Trophoblast cell (in vitro differentiated cells and primary cell): ENCODE data around the gene SELENOI.
A peak's percentile ranks its signal among the peaks of the same experiment; 100 is the strongest.
"Not testable (repeated sequence)": the region's sequence is repeated elsewhere in the genome, so short reads cannot be mapped to it uniquely, and the experiment has no call there.

Experiments
- DNase-seq, 2 donors: peaks; one replicate each; pipeline ENCODE4 v3.0.0-alpha.2; 2016
- H2AFZ ChIP-seq: 2 replicates; pipeline ENCODE4 v1.6.1; 2013; ENCODE audit warnings: low read length, moderate library complexity, mild to moderate bottlenecking; ENCODE audit not compliant: insufficient read depth, poor library complexity
- H2AK5ac ChIP-seq: 2 replicates; pipeline ENCODE4 v1.6.1; 2013; ENCODE audit warnings: mild to moderate bottlenecking, low read length
- H2BK120ac ChIP-seq: 2 replicates; pipeline ENCODE4 v1.6.1; 2013; ENCODE audit warnings: low read length, mild to moderate bottlenecking, moderate library complexity; ENCODE audit not compliant: insufficient read depth, poor library complexity
- H2BK12ac ChIP-seq: 2 replicates; pipeline ENCODE4 v1.6.1; 2013; ENCODE audit warnings: mild to moderate bottlenecking, low read length, moderate library complexity
- H2BK5ac ChIP-seq: 2 replicates; pipeline ENCODE4 v1.6.1; 2013; ENCODE audit warnings: low read length, low read depth, moderate library complexity, mild to moderate bottlenecking; ENCODE audit not compliant: poor library complexity
- H3K14ac ChIP-seq: 2 replicates; pipeline ENCODE4 v1.6.1; 2013; ENCODE audit warnings: mild to moderate bottlenecking, low read length
- H3K18ac ChIP-seq: 2 replicates; pipeline ENCODE4 v1.6.1; 2013; ENCODE audit warnings: mild to moderate bottlenecking, low read length
- H3K23ac ChIP-seq: 2 replicates; pipeline ENCODE4 v1.6.1; 2013; ENCODE audit warnings: low read length
- H3K27ac ChIP-seq: 2 replicates; pipeline ENCODE4 v1.5.1; 2013; ENCODE audit warnings: low read depth, mild to moderate bottlenecking, inconsistent platforms, low read length, moderate library complexity
- H3K27me3 ChIP-seq: 2 replicates; pipeline ENCODE4 v1.6.1; 2013; ENCODE audit warnings: inconsistent platforms, mild to moderate bottlenecking, low read length, moderate library complexity; ENCODE audit not compliant: insufficient read depth
- H3K36me3 ChIP-seq, 2 experiments: 1 replicate in 1 of 2; 2 replicates in 1 of 2; pipeline ENCODE4 v1.6.1; 2013; ENCODE audit warnings: low read length in 2 of 2, mild to moderate bottlenecking in 2 of 2, moderate library complexity in 1 of 2; ENCODE audit not compliant: insufficient read depth in 2 of 2, control insufficient read depth in 1 of 2
- H3K4ac ChIP-seq: 2 replicates; pipeline ENCODE4 v1.6.1; 2013; ENCODE audit warnings: low read depth, mild to moderate bottlenecking, low read length, moderate library complexity
- H3K4me1 ChIP-seq, 2 experiments: 1 replicate in 1 of 2; 2 replicates in 1 of 2; pipeline ENCODE4 v1.6.1; 2013; ENCODE audit warnings: low read length in 2 of 2, mild to moderate bottlenecking in 2 of 2, moderate library complexity in 1 of 2; ENCODE audit not compliant: insufficient read depth in 2 of 2, control insufficient read depth in 1 of 2
- H3K4me2 ChIP-seq: 2 replicates; pipeline ENCODE4 v1.6.1; 2013; ENCODE audit warnings: inconsistent platforms, mild to moderate bottlenecking, low read length, moderate library complexity
- H3K4me3 ChIP-seq: 2 replicates; pipeline ENCODE4 v1.5.1; 2013; ENCODE audit warnings: mild to moderate bottlenecking, low read depth, low read length, inconsistent platforms
- H3K79me1 ChIP-seq: one replicate; pipeline ENCODE4 v1.6.1; 2013; ENCODE audit warnings: low read length
- H3K79me2 ChIP-seq: 2 replicates; pipeline ENCODE4 v1.6.1; 2013; ENCODE audit warnings: low read length, mild to moderate bottlenecking; ENCODE audit not compliant: control insufficient read depth, insufficient read depth, poor library complexity
- H3K9ac ChIP-seq: 2 replicates; pipeline ENCODE4 v1.6.1; 2013; ENCODE audit warnings: mild to moderate bottlenecking, low read length
- H3K9me3 ChIP-seq: 2 replicates; pipeline ENCODE4 v1.6.1; 2013; ENCODE audit warnings: low read depth, mild to moderate bottlenecking, control low read depth, inconsistent platforms, low read length; ENCODE audit not compliant: insufficient read depth
- H4K12ac ChIP-seq: 2 replicates; pipeline ENCODE4 v1.6.1; 2013; ENCODE audit warnings: low read depth, mild to moderate bottlenecking, low read length, moderate library complexity
- H4K8ac ChIP-seq: 2 replicates; pipeline ENCODE4 v1.6.1; 2013; ENCODE audit warnings: low read depth, mild to moderate bottlenecking, low read length, moderate library complexity
- H4K91ac ChIP-seq: one replicate; pipeline ENCODE4 v1.6.1; 2013; ENCODE audit warnings: low read depth, mild to moderate bottlenecking, low read length, moderate library complexity
- WGBS: extraction: QIAGEN DNeasy Blood & Tissue Kit; methylation state at CpG from one replicate; pipeline ENCODE4 v1.1.7; 2013; ENCODE audit warnings: missing lambda C conversion rate; ENCODE audit not compliant: insufficient read length, insufficient coverage; ENCODE audit errors: extremely low coverage; 5-methylcytosine and 5-hydroxymethylcytosine counted together

Gene SELENOI

DNA sequence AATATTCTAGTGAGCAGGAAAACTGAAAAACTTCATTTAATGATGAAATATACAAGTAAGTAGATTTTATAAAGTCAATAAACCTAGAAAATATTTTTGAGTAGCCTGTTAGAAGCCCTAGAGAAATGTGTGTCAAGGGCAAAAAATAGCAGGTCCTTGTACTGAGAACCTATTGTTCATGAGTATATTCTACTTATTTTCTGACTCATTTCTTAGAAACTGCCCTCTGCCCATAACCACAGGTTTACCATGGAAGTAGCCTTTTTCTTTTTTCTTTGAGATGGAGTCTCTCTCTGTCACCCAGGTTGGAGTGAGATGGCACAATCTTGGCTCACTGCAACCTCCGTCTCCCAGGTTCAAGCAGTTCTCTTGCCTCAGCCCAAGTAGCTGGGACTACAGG, 19.4 kb upstream of the SELENOI start:
- Histone ChIP-seq H4K91ac (no peak overlapping the region), H3K79me1 (no peaks in the 10 kb centered on the region), H3K18ac (no peak overlapping the region), H2BK12ac (no peak overlapping the region), H3K14ac (no peak overlapping the region), H3K9me3 (no peaks in the 10 kb centered on the region), H2BK5ac (no peak overlapping the region), H2AFZ (no peak overlapping the region), H3K36me3 (no peaks in the 10 kb centered on the region), H3K4me3 (no peak overlapping the region), H3K23ac (no peak overlapping the region), H2AK5ac (no peak overlapping the region), H3K27ac (no peak overlapping the region), H3K4ac (no peak overlapping the region), H3K4me1 (no peaks in the 10 kb centered on the region), H3K27me3 (no peaks in the 10 kb centered on the region), H4K8ac (no peak overlapping the region), H4K12ac (no peak overlapping the region), H3K79me2 (no peaks in the 10 kb centered on the region), H3K9ac (no peak overlapping the region), H2BK120ac (no peak overlapping the region), H3K4me2 (no peak overlapping the region)
- no CpG with 5 or more reads among the region's 1 CpG for WGBS
- DNase-seq = no peak

GRCh38 chr2:26327291-26328272, 18.4 kb upstream of the SELENOI start:
- Histone ChIP-seq H3K9me3 (no peaks in the 10 kb centered on the region), H3K27ac (no peak overlapping the region), H2AK5ac (no peak overlapping the region), H3K4me1 (no peaks in the 10 kb centered on the region), H3K79me1 (no peaks in the 10 kb centered on the region), H3K23ac (no peak overlapping the region), H3K4me2 (no peak overlapping the region), H3K4me3 (no peak overlapping the region), H4K8ac (no peak overlapping the region), H3K27me3 (no peaks in the 10 kb centered on the region), H2BK5ac (no peak overlapping the region), H3K18ac (no peak overlapping the region), H3K4ac (no peak overlapping the region), H4K12ac (no peak overlapping the region), H2BK12ac (no peak overlapping the region), H3K79me2 (no peaks in the 10 kb centered on the region), H3K36me3 (no peaks in the 10 kb centered on the region), H2BK120ac (no peak overlapping the region), H3K14ac (no peak overlapping the region), H3K9ac (no peak overlapping the region), H2AFZ (no peak overlapping the region), H4K91ac (no peak overlapping the region)
- DNase-seq = no peak
- WGBS = no CpG with 5 or more reads among the region's 5 CpGs

DNA sequence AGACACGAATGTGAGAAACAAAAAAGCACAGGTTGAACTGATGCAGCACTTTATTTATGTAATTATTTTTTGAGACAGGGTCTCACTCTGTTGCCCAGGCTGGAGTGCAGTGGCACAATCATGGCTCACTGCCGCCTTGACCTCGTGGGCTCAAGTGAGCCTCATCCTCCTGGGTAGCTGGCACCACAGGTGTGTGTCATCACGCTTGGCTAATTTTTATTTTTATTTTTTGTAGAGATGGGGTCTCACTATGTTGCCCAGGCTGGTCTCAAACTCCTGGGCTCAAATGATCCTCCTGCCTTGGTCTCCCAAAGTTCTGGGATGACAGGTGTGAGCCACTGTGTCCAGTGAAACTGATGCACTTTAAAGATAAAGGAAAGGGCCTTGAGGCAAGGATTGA, 16.9 kb upstream of the SELENOI start:
- H3K36me3 ChIP-seq, H4K8ac ChIP-seq, H3K4me3 ChIP-seq, DNase-seq, H3K79me1 ChIP-seq, H2BK12ac ChIP-seq, H3K23ac ChIP-seq, H4K12ac ChIP-seq, H2AK5ac ChIP-seq, H2BK120ac ChIP-seq, H3K79me2 ChIP-seq, H3K9me3 ChIP-seq, H3K27me3 ChIP-seq, H3K18ac ChIP-seq, H3K9ac ChIP-seq, H2AFZ ChIP-seq, H3K4me1 ChIP-seq, H3K14ac ChIP-seq, H3K4ac ChIP-seq, H4K91ac ChIP-seq, H3K4me2 ChIP-seq, H3K27ac ChIP-seq, H2BK5ac ChIP-seq: not testable (repeated sequence)
- no CpG with 5 or more reads among the region's 4 CpGs for WGBS

DNA sequence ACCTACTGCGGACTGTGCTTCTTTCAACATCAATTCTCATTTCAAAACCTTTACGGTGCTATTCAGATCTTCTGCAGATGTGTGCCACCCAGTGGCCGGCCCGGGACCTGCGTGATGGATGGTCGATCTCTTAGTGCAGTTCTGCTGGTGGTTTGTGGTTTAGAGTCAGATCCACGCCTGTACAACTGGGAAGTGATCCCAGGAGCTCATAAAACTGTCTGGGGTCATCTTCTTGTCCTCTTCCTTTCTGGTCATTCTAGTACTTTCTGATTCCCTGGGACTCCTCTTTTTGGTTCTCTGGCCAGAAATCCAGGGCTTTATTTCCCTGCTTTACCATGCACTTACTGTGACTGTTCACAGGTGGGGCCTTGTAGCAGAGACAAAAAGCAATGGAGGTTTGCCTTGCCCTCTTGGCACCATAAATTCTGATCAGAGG, 15.8 kb upstream of the SELENOI start:
- Histone ChIP-seq H4K91ac (no peak overlapping the region), H2AK5ac (no peak overlapping the region), H3K9ac (no peak overlapping the region), H2BK120ac (no peak overlapping the region), H3K36me3 (no peaks in the 10 kb centered on the region), H3K27me3 (no peaks in the 10 kb centered on the region), H3K4me2 (no peak overlapping the region), H3K23ac (no peak overlapping the region), H3K14ac (no peak overlapping the region), H3K27ac (no peak overlapping the region), H4K8ac (no peak overlapping the region), H2AFZ (no peak overlapping the region), H4K12ac (no peak overlapping the region), H3K18ac (no peak overlapping the region), H3K79me1 (no peaks in the 10 kb centered on the region), H3K4me3 (no peak overlapping the region), H3K79me2 (no peaks in the 10 kb centered on the region), H3K4ac (no peak overlapping the region), H3K9me3 (no peaks in the 10 kb centered on the region), H2BK12ac (no peak overlapping the region), H3K4me1 (no peaks in the 10 kb centered on the region), H2BK5ac (no peak overlapping the region)
- no CpG with 5 or more reads among the region's 7 CpGs for WGBS
- DNase-seq = peak; percentile 87 to 94
